Brain microvascular endothelial cell (primary cell): ENCODE results near the gene ACSL5.
"Not testable (repeated sequence)": the region's sequence is repeated elsewhere in the genome, so short reads cannot be mapped to it uniquely, and the experiment has no call there.

ENCODE experiments used
- DNase-seq: peaks from one replicate; pipeline ENCODE4 v3.0.0-alpha.2; 2020
- H3K27ac ChIP-seq: fragments of 250-450 bp; sonication (Bioruptor Pico); 2 replicates; pipeline ENCODE4 v1.5.1; 2020; ENCODE audit warnings: mild to moderate bottlenecking, moderate library complexity
- H3K27me3 ChIP-seq: fragments of 250-450 bp; sonication (Bioruptor Pico); replicated peaks from 2 replicates; pipeline ENCODE4 v1.5.1; 2020; ENCODE audit warnings: mild to moderate bottlenecking
- H3K36me3 ChIP-seq: fragments of 250-450 bp; sonication (Bioruptor Pico); replicated peaks from 2 replicates; pipeline ENCODE4 v1.5.1; 2020; ENCODE audit warnings: mild to moderate bottlenecking
- H3K4me3 ChIP-seq: 2 replicates; pipeline ENCODE4 v1.5.1; 2011; ENCODE audit warnings: low read depth, mild to moderate bottlenecking, control low read depth, low read length, moderate library complexity
- CTCF ChIP-seq: IDR thresholded peaks from 2 replicates; pipeline ENCODE4 v1.5.1; 2011; ENCODE audit warnings: low read depth, mild to moderate bottlenecking, moderate library complexity, low read length, control low read depth, inconsistent platforms; ENCODE audit errors: missing control alignments
- in situ Hi-C: cut with HindIII; loops from 2 replicates; pipeline ENCODE4 v1.10.0; 2017; ENCODE audit warnings: low sequenced_read_pairs, low pct_ligation_motif_present

ACSL5 gene

GRCh38 chr10:112404617-112405016 lies 30.7 kb downstream of the ACSL5 start:
- Histone ChIP-seq H3K27me3 (no peaks in the 10 kb centered on the region), H3K36me3 (no peaks in the 10 kb centered on the region), H3K27ac (no peak overlapping the region), H3K4me3 (no peak overlapping the region)
- in situ Hi-C loops: no loop called here
- no peak for TF ChIP-seq CTCF
- no peak for DNase-seq

GRCh38 chr10:112406806-112407205 lies 32.9 kb downstream of the ACSL5 start:
- H3K27ac ChIP-seq, in situ Hi-C loops, H3K4me3 ChIP-seq, H3K36me3 ChIP-seq, H3K27me3 ChIP-seq, DNase-seq: not testable (repeated sequence)

GRCh38 chr10:112407696-112408095 lies 33.8 kb downstream of the ACSL5 start:
- no peak for TF ChIP-seq CTCF
- Histone ChIP-seq H3K27me3 (no peaks in the 10 kb centered on the region), H3K36me3 (no peaks in the 10 kb centered on the region), H3K4me3 (no peak overlapping the region), H3K27ac (no peak overlapping the region)
- in situ Hi-C loops: no loop called here
- no peak for DNase-seq

GRCh38 chr10:112409299-112409698 lies 35.4 kb downstream of the ACSL5 start:
- no peak for DNase-seq
- no peak for TF ChIP-seq CTCF
- in situ Hi-C loops: no loop called here

GRCh38 chr10:112409755-112410154 lies 35.8 kb downstream of the ACSL5 start:
- Histone ChIP-seq H3K4me3 (no peak overlapping the region), H3K36me3 (no peaks in the 10 kb centered on the region), H3K27me3 (no peaks in the 10 kb centered on the region), H3K27ac (no peak overlapping the region)
- in situ Hi-C loops: no loop called here
- no peak for DNase-seq
- no peak for TF ChIP-seq CTCF

More at GRCh38 chr10:112409299-112409698, 35.4 kb downstream of the ACSL5 start:
- Histone ChIP-seq H3K36me3 (no peaks in the 10 kb centered on the region), H3K27me3 (no peaks in the 10 kb centered on the region), H3K4me3 (no peak overlapping the region), H3K27ac (no peak overlapping the region)

- H3K36me3 ChIP-seq: no peaks in the 10 kb centered on the region
- H3K27ac ChIP-seq: no peak overlapping the region
- TF ChIP-seq CTCF: no peak
- H3K4me3 ChIP-seq: no peak overlapping the region
- DNase-seq: no peak
- in situ Hi-C loops: no loop called here
- H3K27me3 ChIP-seq: no peaks in the 10 kb centered on the region
Observed at GRCh38 chr10:112412696-112413095, 38.8 kb downstream of the ACSL5 start.

GRCh38 chr10:112421731-112422130 lies 47.8 kb downstream of the ACSL5 start:
- H3K27ac ChIP-seq: no peak overlapping the region
- no peaks in the 10 kb centered on the region for H3K36me3 ChIP-seq
- no peak for TF ChIP-seq CTCF
- DNase-seq: no peak
- no peaks in the 10 kb centered on the region for H3K27me3 ChIP-seq
- in situ Hi-C loops: no loop called here
- H3K4me3 ChIP-seq: no peak overlapping the region
